Large intestine (tissue), 3 donors: ENCODE data around the gene LYL1. TPM values are rescaled to one million over a fixed set of nuclear protein-coding genes. Genes with fewer than 3 reads are reported as not detected.

Source experiments
- DNase-seq, 2 donors: peaks; one replicate each; pipeline versions ENCODE4 v3.0.0 to v3.0.0-alpha.2; 2013
- H3K27ac ChIP-seq: one replicate; pipeline ENCODE4 v1.5.1; 2013; ENCODE audit warnings: low read length
- H3K27me3 ChIP-seq: 2 replicates; pipeline ENCODE4 v1.6.1; 2013; ENCODE audit warnings: low read length; ENCODE audit not compliant: control insufficient read depth, insufficient read depth
- H3K36me3 ChIP-seq: 2 replicates; pipeline ENCODE4 v1.6.1; 2013; ENCODE audit warnings: low read length; ENCODE audit not compliant: control insufficient read depth, insufficient read depth
- H3K4me1 ChIP-seq: one replicate; pipeline ENCODE4 v1.6.1; 2013; ENCODE audit warnings: low read length; ENCODE audit not compliant: control insufficient read depth, insufficient read depth
- H3K4me3 ChIP-seq: one replicate; pipeline ENCODE4 v1.5.1; 2013; ENCODE audit warnings: low read length
- H3K9me3 ChIP-seq: one replicate; pipeline ENCODE4 v1.6.1; 2013; ENCODE audit warnings: mild to moderate bottlenecking, low read depth, low read length, moderate library complexity; ENCODE audit not compliant: control insufficient read depth
- WGBS: methylation state at CpG from one replicate; pipeline ENCODE4 v1.1.5; 2013; ENCODE audit warnings: low lambda C conversion rate; ENCODE audit not compliant: insufficient coverage; 5-methylcytosine and 5-hydroxymethylcytosine counted together
- polyA plus RNA-seq: library from polyadenylated mRNA; unstranded; fragments of 120-200 nt; gene quantifications from one replicate; pipeline ENCODE4 v1.2.1, GENCODE V29; 2013

Gene LYL1
- polyA plus RNA-seq, 1 donor = 3.7 TPM

- H3K27ac ChIP-seq = no peak overlapping the region
- H3K27me3 ChIP-seq = peaks cover 37% of the 10 kb centered on the region
- DNase-seq = no peak
- no peaks in the 10 kb centered on the region for H3K9me3 ChIP-seq
- H3K36me3 ChIP-seq = no peaks in the 10 kb centered on the region
- WGBS = 0% methylated on average over 1 of the region's 5 CpGs
- H3K4me3 ChIP-seq = no peak overlapping the region
- peaks cover 32% of the 10 kb centered on the region for H3K4me1 ChIP-seq
These were observed 39.1 kb downstream of the LYL1 start for GRCh38 chr19:13063461-13064091.

GRCh38 chr19:13062317-13062716 lies 40.3 kb downstream of the LYL1 start:
- H3K27ac ChIP-seq = no peak overlapping the region
- DNase-seq = no peak
- peaks cover 37% of the 10 kb centered on the region for H3K27me3 ChIP-seq
- peaks cover 28% of the 10 kb centered on the region for H3K4me1 ChIP-seq
- no peak overlapping the region for H3K4me3 ChIP-seq
- H3K9me3 ChIP-seq = no peaks in the 10 kb centered on the region
- no peaks in the 10 kb centered on the region for H3K36me3 ChIP-seq

DNA sequence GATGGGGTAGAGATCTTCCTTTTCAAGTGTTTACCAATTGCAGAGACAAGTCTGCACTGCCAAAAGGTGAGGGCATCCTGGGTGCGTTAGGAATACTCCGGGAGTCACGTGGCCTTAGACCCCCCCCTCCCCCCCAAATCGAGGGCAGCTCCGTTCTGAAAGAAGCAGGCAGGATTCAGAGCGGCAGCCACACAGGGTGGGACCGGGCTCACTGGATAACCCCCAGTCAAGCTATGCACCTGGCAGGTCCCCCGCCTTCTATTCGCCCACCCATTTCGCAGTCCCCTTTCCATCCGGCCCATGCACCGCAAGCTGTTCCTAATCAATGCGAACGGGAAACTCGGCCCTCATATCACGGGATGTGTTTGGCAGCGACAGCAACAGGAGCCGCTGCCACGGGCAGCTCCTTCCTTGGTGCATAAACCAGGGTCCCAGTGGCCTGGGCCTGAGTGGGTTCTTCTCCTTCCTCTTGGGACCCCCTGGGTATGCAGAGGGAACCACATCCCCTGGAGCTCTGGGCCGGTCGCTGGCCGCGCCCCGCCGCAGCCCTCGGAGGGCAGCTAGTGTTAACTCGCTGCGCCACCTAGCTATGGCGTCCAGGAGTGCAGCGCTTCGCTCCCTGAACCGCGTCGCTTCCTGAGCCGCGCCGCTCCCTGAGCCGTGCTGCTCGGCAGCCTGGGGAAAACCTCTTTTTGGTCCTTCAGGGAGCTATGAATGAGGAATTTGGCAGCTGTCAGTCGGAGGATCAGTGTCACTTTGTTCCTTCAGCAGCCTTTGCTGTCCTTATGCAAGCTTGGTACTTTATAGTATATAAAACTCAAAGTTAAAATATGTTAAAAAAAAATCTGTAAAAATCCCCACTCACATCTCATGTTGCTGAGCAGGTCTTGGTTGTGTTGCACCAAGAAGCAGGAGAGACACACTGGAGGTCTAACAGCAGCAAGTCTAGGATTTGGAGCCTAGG lies 41.4 kb downstream of the LYL1 start:
- H3K27me3 ChIP-seq = peaks cover 40% of the 10 kb centered on the region
- peak; percentile 68 to 76 for DNase-seq
- no peaks in the 10 kb centered on the region for H3K36me3 ChIP-seq
- WGBS = no CpG with 5 or more reads among the region's 40 CpGs
- no peaks in the 10 kb centered on the region for H3K9me3 ChIP-seq
- H3K27ac ChIP-seq = no peak overlapping the region
- peaks cover 32% of the 10 kb centered on the region for H3K4me1 ChIP-seq
- H3K4me3 ChIP-seq = peak overlapping the region; percentile 25

GRCh38 chr19:13060233-13060963 lies 42.3 kb downstream of the LYL1 start:
- peaks cover 48% of the 10 kb centered on the region for H3K27me3 ChIP-seq
- no peaks in the 10 kb centered on the region for H3K9me3 ChIP-seq
- H3K4me1 ChIP-seq = peaks cover 41% of the 10 kb centered on the region
- H3K4me3 ChIP-seq = no peak overlapping the region
- no peaks in the 10 kb centered on the region for H3K36me3 ChIP-seq
- peak in 1 of 2 donors; percentile 37 for DNase-seq
- no peak overlapping the region for H3K27ac ChIP-seq
- no CpG with 5 or more reads among the region's 19 CpGs for WGBS

GRCh38 chr19:13058951-13059660 lies 43.6 kb downstream of the LYL1 start:
- no CpG with 5 or more reads among the region's 12 CpGs for WGBS
- DNase-seq = no peak
- Histone ChIP-seq H3K4me3 (no peak overlapping the region), H3K27me3 (peaks cover 53% of the 10 kb centered on the region), H3K27ac (no peak overlapping the region), H3K36me3 (no peaks in the 10 kb centered on the region), H3K4me1 (peaks cover 54% of the 10 kb centered on the region), H3K9me3 (no peaks in the 10 kb centered on the region)

GRCh38 chr19:13057744-13058143 lies 44.9 kb downstream of the LYL1 start:
- Histone ChIP-seq H3K27me3 (peaks cover 51% of the 10 kb centered on the region), H3K4me1 (peaks cover 68% of the 10 kb centered on the region), H3K9me3 (no peaks in the 10 kb centered on the region), H3K27ac (peak overlapping the region; percentile 67), H3K4me3 (no peak overlapping the region), H3K36me3 (no peaks in the 10 kb centered on the region)
- WGBS = no CpG with 5 or more reads among the region's 2 CpGs
- peak in 1 of 2 donors; percentile 44 for DNase-seq

GRCh38 chr19:13057147-13057572 lies 45.5 kb downstream of the LYL1 start:
- Histone ChIP-seq H3K9me3 (no peaks in the 10 kb centered on the region), H3K27me3 (peaks cover 45% of the 10 kb centered on the region), H3K4me1 (peaks cover 73% of the 10 kb centered on the region), H3K4me3 (no peak overlapping the region), H3K36me3 (no peaks in the 10 kb centered on the region), H3K27ac (peak overlapping the region; percentile 67)
- WGBS = no CpG with 5 or more reads among the region's 15 CpGs
- DNase-seq = no peak

GRCh38 chr19:13056052-13056660 lies 46.5 kb downstream of the LYL1 start:
- H3K9me3 ChIP-seq = no peaks in the 10 kb centered on the region
- H3K27ac ChIP-seq = peak overlapping the region; percentile 67
- peaks cover 38% of the 10 kb centered on the region for H3K27me3 ChIP-seq
- peaks cover 81% of the 10 kb centered on the region for H3K4me1 ChIP-seq
- H3K4me3 ChIP-seq = no peak overlapping the region
- peak in 1 of 2 donors; percentile 66 for DNase-seq
- 60% methylated on average over 2 of the region's 17 CpGs for WGBS
- H3K36me3 ChIP-seq = no peaks in the 10 kb centered on the region

DNA sequence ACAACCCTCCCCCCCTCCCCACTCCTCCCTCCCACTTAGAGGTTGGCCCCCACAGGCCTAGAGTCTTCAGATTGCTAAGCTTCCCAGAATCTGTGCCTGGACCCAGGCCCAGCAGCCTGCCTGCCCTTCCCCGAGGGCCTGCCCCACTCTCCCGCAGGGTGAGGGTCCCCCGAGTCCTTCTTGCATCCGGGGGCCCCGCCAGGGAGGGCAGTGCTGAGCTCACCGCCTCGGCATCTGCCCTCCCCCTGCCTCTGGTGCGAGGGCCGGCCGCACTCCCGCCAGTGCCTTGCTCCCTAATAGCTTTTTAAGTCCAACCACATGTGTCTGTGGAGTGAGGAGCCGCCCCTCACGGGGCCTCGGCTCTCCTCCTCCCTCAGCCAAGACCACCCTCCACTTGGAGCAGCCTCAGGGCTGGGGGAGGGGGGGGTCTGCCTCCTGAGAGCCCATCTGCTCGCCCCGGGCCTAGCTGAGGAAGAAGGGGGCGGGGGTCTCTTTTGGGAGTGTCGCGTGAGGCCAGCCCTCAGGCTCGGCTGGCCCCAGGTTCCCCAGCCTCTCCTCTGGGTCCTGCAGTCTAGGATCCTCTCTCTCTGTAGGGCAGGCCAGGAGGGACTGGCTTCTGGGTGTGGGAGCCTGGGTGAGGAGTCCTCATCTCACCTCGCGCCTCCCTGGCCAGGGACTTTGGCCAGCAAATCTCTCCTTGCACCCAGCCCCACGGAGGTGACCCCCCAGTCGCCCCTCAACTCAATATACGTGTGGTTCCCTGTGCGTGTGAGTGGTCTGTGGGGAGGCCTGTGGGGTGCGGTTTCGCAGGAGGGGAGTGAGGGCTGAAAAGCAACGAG lies 47.2 kb downstream of the LYL1 start:
- no CpG with 5 or more reads among the region's 29 CpGs for WGBS
- H3K4me1 ChIP-seq = peaks cover 79% of the 10 kb centered on the region
- no peak overlapping the region for H3K4me3 ChIP-seq
- DNase-seq = peak; percentile 66 to 72
- peak overlapping the region; percentile 67 for H3K27ac ChIP-seq
- H3K9me3 ChIP-seq = no peaks in the 10 kb centered on the region
- peaks cover 32% of the 10 kb centered on the region for H3K27me3 ChIP-seq
- H3K36me3 ChIP-seq = no peaks in the 10 kb centered on the region
